HFFc6 (cell line): Measurements from ENCODE around the gene SMAD5. TPM values are rescaled to one million over a fixed set of nuclear protein-coding genes. Genes with fewer than 3 reads are reported as not detected.

Source experiments
- DNase-seq: peaks from one replicate; pipeline ENCODE4 v3.0.0-alpha.2; 2018
- H3K27ac Mint-ChIP-seq: 2 replicates; pipeline ENCODE4 v1.8.0; 2020; ENCODE audit warnings: mild to moderate bottlenecking, mixed read lengths
- H3K27me3 Mint-ChIP-seq: 2 replicates; pipeline ENCODE4 v1.8.0; 2021; ENCODE audit warnings: mild to moderate bottlenecking, moderate library complexity, mixed read lengths; ENCODE audit not compliant: insufficient read depth
- H3K36me3 Mint-ChIP-seq: 2 replicates; pipeline ENCODE4 v1.8.0; 2021; ENCODE audit warnings: low read depth, mixed read lengths
- H3K4me1 Mint-ChIP-seq: 2 replicates; pipeline ENCODE4 v1.8.0; 2020; ENCODE audit warnings: low read depth, mixed read lengths
- H3K4me3 Mint-ChIP-seq: 2 replicates; pipeline ENCODE4 v1.8.0; 2020; ENCODE audit warnings: mild to moderate bottlenecking, moderate library complexity, mixed read lengths
- H3K9me3 Mint-ChIP-seq: 2 replicates; pipeline ENCODE4 v1.8.0; 2020; ENCODE audit warnings: mild to moderate bottlenecking, mixed read lengths
- total RNA-seq, 6 experiments: library from RNA; stranded (reverse); fragmentation: NEBNext Ultra II Directional; extraction: Animal tissue kit (Norgen Biotek cat#: 25700); gene quantifications; 2 replicates in 1 of 6; 3 replicates in 5 of 6; pipeline ENCODE4 v1.2.3, GENCODE V29; 2021
- TF ChIP-seq, protein P1 (sequence below): fragments of 200-600 bp; sonication (generic); IDR thresholded peaks from 2 replicates; pipeline ENCODE4 v1.5.0; 2021; ENCODE audit warnings: antibody characterized with exemption, mild to moderate bottlenecking

Gene SMAD5
- total RNA-seq, 6 experiments from 2014 or later, result 54.9 to 66.9 (median 62.6) TPM

DNA sequence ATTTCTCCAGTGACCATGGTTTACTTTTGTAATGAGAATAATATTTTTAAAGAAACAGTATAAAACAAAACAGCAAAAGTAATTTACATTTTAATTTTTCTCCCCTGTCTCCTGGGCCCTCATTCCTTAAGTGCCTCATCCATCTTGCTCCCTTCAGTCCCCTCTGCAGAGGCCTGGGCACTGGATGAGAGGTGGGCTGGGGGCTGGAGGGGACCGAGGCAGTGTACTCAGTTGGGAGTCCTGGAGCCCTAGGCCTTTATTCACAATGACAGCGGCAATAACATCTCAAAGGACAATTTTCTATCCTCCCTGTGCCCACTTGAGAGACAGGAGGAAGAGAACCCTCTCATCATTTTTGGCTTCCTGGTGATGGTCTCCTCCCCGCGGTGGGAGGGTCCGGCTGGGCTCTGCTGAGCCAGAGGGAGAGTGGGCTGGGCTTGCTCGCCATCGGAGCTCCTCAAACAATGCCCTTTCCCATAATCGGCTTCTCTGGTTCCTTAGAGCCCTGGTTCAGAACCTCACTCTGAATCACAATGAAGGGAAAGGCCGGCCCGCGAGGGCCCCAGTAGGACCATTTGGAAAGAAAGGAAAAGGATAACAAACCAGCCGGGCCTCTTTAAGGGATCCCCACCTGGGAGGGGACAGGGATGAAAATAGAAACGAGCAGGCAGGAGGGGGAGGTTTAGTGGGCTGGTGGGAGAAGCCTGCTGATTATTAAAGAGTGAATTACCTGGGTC, 70.0 kb downstream of the SMAD5 start:
- Mint-ChIP-seq H3K9me3 (no peaks in the 10 kb centered on the region), H3K27me3 (peaks cover 14% of the 10 kb centered on the region), H3K36me3 (no peaks in the 10 kb centered on the region), H3K4me1 (no peaks in the 10 kb centered on the region), H3K27ac (no peak overlapping the region), H3K4me3 (no peak overlapping the region; the same call in 1 of the 2 replicates)
- DNase-seq, result no peak
- TF ChIP-seq, protein P1, sequence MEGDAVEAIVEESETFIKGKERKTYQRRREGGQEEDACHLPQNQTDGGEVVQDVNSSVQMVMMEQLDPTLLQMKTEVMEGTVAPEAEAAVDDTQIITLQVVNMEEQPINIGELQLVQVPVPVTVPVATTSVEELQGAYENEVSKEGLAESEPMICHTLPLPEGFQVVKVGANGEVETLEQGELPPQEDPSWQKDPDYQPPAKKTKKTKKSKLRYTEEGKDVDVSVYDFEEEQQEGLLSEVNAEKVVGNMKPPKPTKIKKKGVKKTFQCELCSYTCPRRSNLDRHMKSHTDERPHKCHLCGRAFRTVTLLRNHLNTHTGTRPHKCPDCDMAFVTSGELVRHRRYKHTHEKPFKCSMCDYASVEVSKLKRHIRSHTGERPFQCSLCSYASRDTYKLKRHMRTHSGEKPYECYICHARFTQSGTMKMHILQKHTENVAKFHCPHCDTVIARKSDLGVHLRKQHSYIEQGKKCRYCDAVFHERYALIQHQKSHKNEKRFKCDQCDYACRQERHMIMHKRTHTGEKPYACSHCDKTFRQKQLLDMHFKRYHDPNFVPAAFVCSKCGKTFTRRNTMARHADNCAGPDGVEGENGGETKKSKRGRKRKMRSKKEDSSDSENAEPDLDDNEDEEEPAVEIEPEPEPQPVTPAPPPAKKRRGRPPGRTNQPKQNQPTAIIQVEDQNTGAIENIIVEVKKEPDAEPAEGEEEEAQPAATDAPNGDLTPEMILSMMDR, result no peak

DNA sequence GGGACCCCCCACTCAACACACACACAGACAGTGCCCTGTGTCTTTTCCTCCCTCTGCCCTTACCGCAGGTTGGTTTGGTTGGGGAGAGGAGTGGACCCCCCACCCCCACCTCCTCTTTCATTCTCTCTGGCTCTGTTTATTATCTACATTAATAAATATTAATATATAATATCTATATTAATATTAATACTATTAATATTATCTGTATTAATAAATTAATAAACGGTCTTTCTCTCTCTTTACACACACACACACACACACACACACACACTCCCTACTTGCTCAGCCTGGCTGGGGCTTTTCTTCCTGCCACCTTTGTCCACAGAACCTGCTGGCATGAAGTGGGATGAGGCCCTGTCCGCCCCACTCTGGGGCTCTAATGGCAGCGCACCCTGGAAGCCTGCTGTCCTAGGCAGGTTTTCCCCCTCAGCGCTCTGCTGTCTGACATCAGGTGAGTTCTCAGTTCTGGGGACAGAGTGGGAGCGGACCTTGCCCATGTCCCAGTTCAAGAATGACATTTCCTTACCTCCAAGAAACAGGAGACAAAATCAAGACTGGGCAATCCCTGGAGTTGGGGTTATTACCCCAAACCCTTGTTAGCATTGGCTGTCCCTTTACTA, 70.8 kb downstream of the SMAD5 start:
- Mint-ChIP-seq H3K27ac (no peak overlapping the region), H3K27me3 (peaks cover 16% of the 10 kb centered on the region), H3K4me3 (no peak overlapping the region)

DNA sequence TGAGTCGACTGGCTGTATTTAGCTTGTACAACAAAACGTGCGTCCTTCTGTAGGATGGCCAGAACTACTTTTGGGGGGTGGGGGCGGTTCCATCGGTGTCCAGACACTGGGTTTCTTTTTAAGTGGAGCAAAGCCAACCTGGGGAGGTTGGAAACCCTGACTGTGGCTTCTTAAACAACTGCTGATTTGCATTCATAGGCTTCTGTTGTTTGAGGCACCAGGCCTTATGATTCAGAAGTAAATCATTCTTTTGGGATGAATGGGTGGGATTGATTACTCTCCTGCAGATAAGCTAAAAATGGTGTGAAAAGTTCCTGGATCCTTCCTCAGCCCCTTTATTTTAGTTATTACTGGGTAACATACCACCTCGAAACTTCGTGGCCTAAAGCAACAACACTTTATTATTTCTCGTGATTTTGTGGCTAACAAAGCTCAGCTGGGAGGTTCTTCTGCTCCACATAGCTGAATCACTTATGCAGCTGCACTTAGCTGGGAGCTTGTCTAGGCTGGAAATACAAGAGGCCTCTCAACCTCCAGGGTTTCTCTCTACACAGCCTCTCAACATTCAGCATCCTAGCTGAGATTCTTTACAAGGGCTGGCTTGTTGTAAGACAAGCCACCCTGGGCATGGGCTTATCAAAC, 72.5 kb downstream of the SMAD5 start:
- no peak overlapping the region for H3K4me3 Mint-ChIP-seq
- H3K36me3 Mint-ChIP-seq, result no peaks in the 10 kb centered on the region
- TF ChIP-seq, protein P1, result no peak
- no peaks in the 10 kb centered on the region for H3K4me1 Mint-ChIP-seq
- peaks cover 16% of the 10 kb centered on the region for H3K27me3 Mint-ChIP-seq
- no peak for DNase-seq
- H3K9me3 Mint-ChIP-seq, result no peaks in the 10 kb centered on the region
- H3K27ac Mint-ChIP-seq, result no peak overlapping the region

More for the DNA sequence above, 70.8 kb downstream of the SMAD5 start:
- TF ChIP-seq, protein P1, result no peak
- no peak for DNase-seq
- H3K4me1 Mint-ChIP-seq, result no peaks in the 10 kb centered on the region
- no peaks in the 10 kb centered on the region for H3K9me3 Mint-ChIP-seq
- H3K36me3 Mint-ChIP-seq, result no peaks in the 10 kb centered on the region

DNA sequence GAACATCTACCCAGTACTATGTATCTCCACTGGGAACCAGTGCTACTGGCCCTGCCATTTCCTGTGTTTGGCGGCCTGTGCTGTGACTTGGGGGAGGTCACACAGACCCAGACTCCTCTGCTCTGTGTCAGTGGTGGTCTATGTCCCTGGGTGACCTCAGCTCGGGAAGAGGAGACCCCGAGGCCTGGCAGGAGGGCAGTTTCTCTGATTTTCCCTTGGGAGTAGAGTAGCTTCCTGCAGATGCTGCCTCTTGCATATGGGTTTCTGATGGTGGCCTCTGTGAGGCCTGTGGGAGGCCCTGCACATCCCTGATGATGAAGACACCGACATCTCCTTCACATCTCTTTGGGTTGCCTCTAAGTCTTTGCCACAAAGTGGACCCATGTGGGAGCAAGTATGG, 73.3 kb downstream of the SMAD5 start:
- Mint-ChIP-seq H3K4me1 (no peaks in the 10 kb centered on the region), H3K36me3 (no peaks in the 10 kb centered on the region), H3K27ac (no peak overlapping the region), H3K4me3 (no peak overlapping the region), H3K27me3 (peaks cover 21% of the 10 kb centered on the region), H3K9me3 (no peaks in the 10 kb centered on the region)
- DNase-seq, result no peak
- TF ChIP-seq, protein P1, result no peak

DNA sequence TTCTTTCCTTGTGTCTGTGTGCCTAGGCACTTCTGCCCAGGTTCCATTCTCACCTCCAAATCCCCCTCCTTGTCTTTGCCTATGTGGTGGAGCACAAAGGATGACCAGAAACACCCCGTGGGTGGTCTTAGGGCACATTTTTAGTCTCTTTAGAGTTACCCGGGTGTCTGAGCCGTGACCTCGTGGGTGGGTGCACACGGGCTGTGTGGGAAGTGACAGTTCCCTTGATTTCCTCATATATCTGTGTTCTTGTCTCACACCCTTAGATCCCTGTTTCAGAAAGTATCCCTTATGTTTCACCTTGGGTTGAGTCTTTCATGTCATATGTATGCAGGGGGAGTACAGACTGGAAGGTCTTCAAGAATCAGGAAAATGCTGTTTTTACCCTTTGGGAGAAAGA, 73.7 kb downstream of the SMAD5 start:
- no peaks in the 10 kb centered on the region for H3K4me1 Mint-ChIP-seq

More for the DNA sequence above, 73.7 kb downstream of the SMAD5 start:
- H3K27me3 Mint-ChIP-seq, result peaks cover 19% of the 10 kb centered on the region
- no peak overlapping the region for H3K27ac Mint-ChIP-seq
- TF ChIP-seq, protein P1, result no peak
- no peaks in the 10 kb centered on the region for H3K9me3 Mint-ChIP-seq
- DNase-seq, result no peak
- H3K4me3 Mint-ChIP-seq, result no peak overlapping the region
- H3K36me3 Mint-ChIP-seq, result no peaks in the 10 kb centered on the region
